ENCODE measurements around the gene TENT4A.

Gene TENT4A

DNA sequence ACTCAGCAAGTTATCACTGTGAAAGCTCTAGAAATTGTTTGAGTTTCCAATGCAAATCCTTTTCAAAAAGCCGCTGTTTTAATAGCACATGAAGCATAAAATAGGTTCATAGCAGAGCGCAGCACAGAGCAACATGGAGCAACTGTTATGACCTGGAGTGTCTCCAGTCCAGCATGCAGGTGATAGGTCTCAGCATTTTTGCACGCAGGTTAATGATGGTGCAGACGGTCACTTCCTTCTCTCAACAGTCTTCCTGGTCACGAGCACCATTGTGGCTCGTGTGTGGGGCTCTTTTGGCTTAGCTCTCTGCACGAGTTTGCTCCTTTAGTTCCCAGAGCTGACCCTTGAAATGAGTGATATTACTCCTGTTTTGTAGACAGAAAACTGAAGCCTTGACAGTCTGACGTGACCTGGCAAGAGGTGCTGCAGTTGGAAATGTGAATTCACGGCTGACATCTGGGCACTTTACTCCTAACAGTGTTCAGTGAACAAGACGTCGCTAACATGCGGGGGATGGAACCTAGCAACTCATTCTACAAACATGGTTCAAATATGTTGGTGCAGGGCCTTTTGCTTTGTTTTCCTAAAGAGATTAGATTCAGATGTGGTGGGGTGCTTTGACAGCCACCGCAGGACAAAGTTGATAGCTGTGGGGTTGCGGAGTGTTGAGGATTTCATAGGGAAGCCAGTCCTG lies 10.0 kb downstream of the TENT4A start:
- Histone ChIP-seq H3K9ac (ENCODE audit: low read length) (no peak overlapping the region), H2AK5ac (ENCODE audit: low read length) (no peak overlapping the region), H3K4me1 (ENCODE audit: control insufficient read depth, low read depth, low read length) (no peaks in the 10 kb centered on the region), H4K8ac (ENCODE audit: low read depth, low read length) (no peak overlapping the region), H2BK15ac (replicated peaks; ENCODE audit: low read depth) (no peak overlapping the region), H3K79me2 (ENCODE audit: control insufficient read depth, insufficient read depth, low read length) (peaks cover 84% of the 10 kb centered on the region), H3K4ac (ENCODE audit: low read depth, low read length) (no peak overlapping the region), H3K4me2 (ENCODE audit: low read length) (no peak overlapping the region), H3K23ac (ENCODE audit: low read length) (no peak overlapping the region), H3K18ac (ENCODE audit: low read length) (no peak overlapping the region), H3K56ac (ENCODE audit: low read length) (no peak overlapping the region), H3K27me3 (ENCODE audit: insufficient read depth, low read length, poor library complexity) (no peaks in the 10 kb centered on the region), H3K27ac (ENCODE audit: low read depth, low read length) (no peak overlapping the region), H2BK5ac (ENCODE audit: low read length) (no peak overlapping the region), H3K36me3 (ENCODE audit: control insufficient read depth, insufficient read depth, low read length) (no peaks in the 10 kb centered on the region), H3K79me1 (ENCODE audit: low read length) (peaks cover 53% of the 10 kb centered on the region), H2BK120ac (ENCODE audit: low read depth, low read length) (no peak overlapping the region), H3K4me3 (ENCODE audit: low read length) (no peak overlapping the region), H4K5ac (ENCODE audit: low read length) (no peak overlapping the region)
- DNase-seq: no peak
- no CpG with 5 or more reads among the region's 14 CpGs for WGBS (ENCODE audit: extremely low coverage, insufficient coverage, low lambda C conversion rate)

- Histone ChIP-seq H3K4ac (ENCODE audit: low read depth, low read length) (no peak overlapping the region), H3K4me3 (ENCODE audit: low read length) (no peak overlapping the region), H4K5ac (ENCODE audit: low read length) (no peak overlapping the region), H3K9ac (ENCODE audit: low read length) (no peak overlapping the region), H3K4me1 (ENCODE audit: control insufficient read depth, low read depth, low read length) (no peaks in the 10 kb centered on the region), H3K18ac (ENCODE audit: low read length) (no peak overlapping the region), H3K36me3 (ENCODE audit: control insufficient read depth, insufficient read depth, low read length) (no peaks in the 10 kb centered on the region), H3K79me2 (ENCODE audit: control insufficient read depth, insufficient read depth, low read length) (peaks cover 81% of the 10 kb centered on the region), H3K56ac (ENCODE audit: low read length) (no peak overlapping the region), H3K4me2 (ENCODE audit: low read length) (no peak overlapping the region), H2BK15ac (replicated peaks; ENCODE audit: low read depth) (no peak overlapping the region), H3K79me1 (ENCODE audit: low read length) (peaks cover 50% of the 10 kb centered on the region), H2BK5ac (ENCODE audit: low read length) (no peak overlapping the region), H3K27ac (ENCODE audit: low read depth, low read length) (no peak overlapping the region), H3K27me3 (ENCODE audit: insufficient read depth, low read length, poor library complexity) (no peaks in the 10 kb centered on the region), H4K8ac (ENCODE audit: low read depth, low read length) (no peak overlapping the region), H2BK120ac (ENCODE audit: low read depth, low read length) (no peak overlapping the region), H3K23ac (ENCODE audit: low read length) (no peak overlapping the region), H2AK5ac (ENCODE audit: low read length) (no peak overlapping the region)
- DNase-seq: no peak
- WGBS (ENCODE audit: extremely low coverage, insufficient coverage, low lambda C conversion rate): no CpG with 5 or more reads among the region's 12 CpGs
These were observed 10.6 kb downstream of the TENT4A start for GRCh38 chr5:6723816-6724300.

- H2AK5ac ChIP-seq (ENCODE audit: low read length): no peak overlapping the region
- no peak overlapping the region for H4K5ac ChIP-seq (ENCODE audit: low read length)
- H2BK15ac ChIP-seq (replicated peaks; ENCODE audit: low read depth): no peak overlapping the region
- H3K4ac ChIP-seq (ENCODE audit: low read depth, low read length): no peak overlapping the region
- H3K79me2 ChIP-seq (ENCODE audit: control insufficient read depth, insufficient read depth, low read length): peaks cover 83% of the 10 kb centered on the region
- H2BK120ac ChIP-seq (ENCODE audit: low read depth, low read length): no peak overlapping the region
- H3K56ac ChIP-seq (ENCODE audit: low read length): no peak overlapping the region
- H3K79me1 ChIP-seq (ENCODE audit: low read length): peaks cover 52% of the 10 kb centered on the region
- no peak overlapping the region for H3K27ac ChIP-seq (ENCODE audit: low read depth, low read length)
- WGBS (ENCODE audit: extremely low coverage, insufficient coverage, low lambda C conversion rate): no CpG with 5 or more reads among the region's 8 CpGs
- no peak overlapping the region for H3K23ac ChIP-seq (ENCODE audit: low read length)
- no peak overlapping the region for H4K8ac ChIP-seq (ENCODE audit: low read depth, low read length)
- H3K4me2 ChIP-seq (ENCODE audit: low read length): no peak overlapping the region
- H2BK5ac ChIP-seq (ENCODE audit: low read length): no peak overlapping the region
- H3K4me3 ChIP-seq (ENCODE audit: low read length): no peak overlapping the region
- no peaks in the 10 kb centered on the region for H3K27me3 ChIP-seq (ENCODE audit: insufficient read depth, low read length, poor library complexity)
- no peaks in the 10 kb centered on the region for H3K36me3 ChIP-seq (ENCODE audit: control insufficient read depth, insufficient read depth, low read length)
- no peak overlapping the region for H3K9ac ChIP-seq (ENCODE audit: low read length)
- no peak overlapping the region for H3K18ac ChIP-seq (ENCODE audit: low read length)
- no peak for DNase-seq
- no peaks in the 10 kb centered on the region for H3K4me1 ChIP-seq (ENCODE audit: control insufficient read depth, low read depth, low read length)
These were observed 11.2 kb downstream of the TENT4A start for GRCh38 chr5:6724321-6724929.

GRCh38 chr5:6725421-6725820 lies 12.2 kb downstream of the TENT4A start:
- Histone ChIP-seq H3K79me2 (ENCODE audit: control insufficient read depth, insufficient read depth, low read length) (peaks cover 82% of the 10 kb centered on the region), H2BK5ac (ENCODE audit: low read length) (no peak overlapping the region), H3K4me3 (ENCODE audit: low read length) (no peak overlapping the region), H3K9ac (ENCODE audit: low read length) (no peak overlapping the region), H2BK15ac (replicated peaks; ENCODE audit: low read depth) (no peak overlapping the region), H3K23ac (ENCODE audit: low read length) (no peak overlapping the region), H2AK5ac (ENCODE audit: low read length) (no peak overlapping the region), H3K27ac (ENCODE audit: low read depth, low read length) (no peak overlapping the region), H3K4me2 (ENCODE audit: low read length) (no peak overlapping the region), H2BK120ac (ENCODE audit: low read depth, low read length) (no peak overlapping the region), H3K27me3 (ENCODE audit: insufficient read depth, low read length, poor library complexity) (no peaks in the 10 kb centered on the region), H3K56ac (ENCODE audit: low read length) (no peak overlapping the region), H3K79me1 (ENCODE audit: low read length) (peaks cover 52% of the 10 kb centered on the region), H3K36me3 (ENCODE audit: control insufficient read depth, insufficient read depth, low read length) (no peaks in the 10 kb centered on the region), H3K4ac (ENCODE audit: low read depth, low read length) (no peak overlapping the region), H4K5ac (ENCODE audit: low read length) (no peak overlapping the region), H3K18ac (ENCODE audit: low read length) (no peak overlapping the region), H3K4me1 (ENCODE audit: control insufficient read depth, low read depth, low read length) (no peaks in the 10 kb centered on the region), H4K8ac (ENCODE audit: low read depth, low read length) (no peak overlapping the region)
- DNase-seq: no peak
- no CpG with 5 or more reads among the region's 4 CpGs for WGBS (ENCODE audit: extremely low coverage, insufficient coverage, low lambda C conversion rate)

GRCh38 chr5:6726006-6726405 lies 12.8 kb downstream of the TENT4A start:
- Histone ChIP-seq H3K23ac (ENCODE audit: low read length) (no peak overlapping the region), H3K4me2 (ENCODE audit: low read length) (no peak overlapping the region), H3K36me3 (ENCODE audit: control insufficient read depth, insufficient read depth, low read length) (no peaks in the 10 kb centered on the region), H3K4ac (ENCODE audit: low read depth, low read length) (no peak overlapping the region), H3K79me2 (ENCODE audit: control insufficient read depth, insufficient read depth, low read length) (peaks cover 82% of the 10 kb centered on the region), H2BK5ac (ENCODE audit: low read length) (no peak overlapping the region), H3K27me3 (ENCODE audit: insufficient read depth, low read length, poor library complexity) (no peaks in the 10 kb centered on the region), H3K27ac (ENCODE audit: low read depth, low read length) (no peak overlapping the region), H2BK120ac (ENCODE audit: low read depth, low read length) (no peak overlapping the region), H3K56ac (ENCODE audit: low read length) (no peak overlapping the region), H3K9ac (ENCODE audit: low read length) (no peak overlapping the region), H4K8ac (ENCODE audit: low read depth, low read length) (no peak overlapping the region), H4K5ac (ENCODE audit: low read length) (no peak overlapping the region), H3K4me1 (ENCODE audit: control insufficient read depth, low read depth, low read length) (no peaks in the 10 kb centered on the region), H3K79me1 (ENCODE audit: low read length) (peaks cover 50% of the 10 kb centered on the region), H3K18ac (ENCODE audit: low read length) (no peak overlapping the region), H2AK5ac (ENCODE audit: low read length) (no peak overlapping the region), H2BK15ac (replicated peaks; ENCODE audit: low read depth) (no peak overlapping the region), H3K4me3 (ENCODE audit: low read length) (no peak overlapping the region)
- DNase-seq: no peak
- no CpG with 5 or more reads among the region's 9 CpGs for WGBS (ENCODE audit: extremely low coverage, insufficient coverage, low lambda C conversion rate)

All from mesendoderm (in vitro differentiated cells).